HCT116 (cell line): ENCODE measurements around the gene SLC12A5. TPM values are rescaled to one million over a fixed set of nuclear protein-coding genes. Genes with fewer than 3 reads are reported as not detected.

Experiments used
- ATAC-seq: fragments of 200-7000 bp; cut with Tn5 transposase; 2 replicates; pipeline ENCODE4 v1.9.1; 2020; ENCODE audit warnings: mild to moderate bottlenecking, moderate library complexity
- BruUV-seq: library from RNA; stranded (reverse); fragments of 400-500 nt; replicated peaks from 2 replicates; lab custom pipeline; 2021; lab: Mats Ljungman, UMichigan
- CTCF ChIA-PET: fragments of 300-600 bp; sonication (Branson Sonifier 250); formaldehyde crosslinking; loops from one replicate; lab custom pipeline; 2021; ENCODE audit warnings: antibody characterized with exemption; lab: Charles Lee
- POLR2A ChIA-PET: fragments of 300-600, 350-600 bp; sonication (Branson Sonifier 250); formaldehyde crosslinking; loops from one replicate; lab custom pipeline; 2021; ENCODE audit warnings: antibody characterized with exemption; lab: Charles Lee
- RAD21 ChIA-PET, 2 experiments: fragments of 300-600 bp; sonication (Branson Sonifier 250); formaldehyde crosslinking; loops; one replicate each; lab custom pipeline; 2023; ENCODE audit warnings: low total read pairs in 2 of 2; ENCODE audit not compliant: uncharacterized antibody in 2 of 2, unreplicated experiment in 2 of 2, low non-redundant PET in 1 of 2; lab: Charles Lee
- DNase-seq: peaks from one replicate; pipeline ENCODE4 v3.0.0-alpha.2; 2010; ENCODE audit warnings: low read depth, low spot score
- H2AFZ ChIP-seq: fragments of 200-600 bp; shearing (Covaris generic), sonication (generic); 2 replicates; pipeline ENCODE4 v1.6.1; 2017; ENCODE audit warnings: low read depth, mixed run types, mixed read lengths, antibody characterized with exemption, low read length; ENCODE audit not compliant: poor library complexity, severe bottlenecking
- H3K27ac ChIP-seq: 2 replicates; pipeline ENCODE4 v1.5.1; 2012; ENCODE audit warnings: low read depth, low read length
- H3K27me3 ChIP-seq: fragments of 200-600 bp; sonication (generic); 2 replicates; pipeline ENCODE4 v1.6.1; 2016; ENCODE audit warnings: mixed run types, low read length, mixed read lengths; ENCODE audit not compliant: insufficient read depth
- H3K36me3 ChIP-seq, 2 experiments: fragments of 200-500 bp in 1 of 2; fragments of 200-600 bp in 1 of 2; sonication (Bioruptor generic) in 1 of 2; sonication (generic) in 1 of 2; 2 replicates each; pipeline versions ENCODE4 v1.5.1 to v1.6.1; 2014 to 2016; ENCODE audit warnings: low read length in 2 of 2, inconsistent platforms in 1 of 2, mixed read lengths in 1 of 2, mixed run types in 1 of 2; ENCODE audit not compliant: insufficient read depth in 2 of 2, control insufficient read depth in 1 of 2
- H3K4me1 ChIP-seq, 2 experiments: fragments of 200-600 bp in 1 of 2; sonication (generic) in 1 of 2; 2 replicates each; pipeline versions ENCODE4 v1.5.1 to v1.6.1; 2012 to 2017; ENCODE audit warnings: low read length in 2 of 2, inconsistent platforms in 1 of 2, mild to moderate bottlenecking in 1 of 2, mixed read lengths in 1 of 2, mixed run types in 1 of 2, moderate library complexity in 1 of 2; ENCODE audit not compliant: insufficient read depth in 2 of 2, control insufficient read depth in 1 of 2
- H3K4me2 ChIP-seq: fragments of 200-600 bp; sonication (generic); 2 replicates; pipeline ENCODE4 v1.6.1; 2017; ENCODE audit warnings: mixed run types, low read length, mixed read lengths
- H3K4me3 ChIP-seq, 2 experiments: fragments of 200-600 bp in 1 of 2; sonication (generic) in 1 of 2; replicated peaks in 1 of 2; 2 replicates each; pipeline ENCODE4 v1.5.1; 2011 to 2016; ENCODE audit warnings: low read length in 2 of 2, control low read depth in 1 of 2, low read depth in 1 of 2, mild to moderate bottlenecking in 1 of 2, mixed read lengths in 1 of 2, mixed run types in 1 of 2
- H3K79me2 ChIP-seq: fragments of 200-600 bp; sonication (generic); 2 replicates; pipeline ENCODE4 v1.6.1; 2017; ENCODE audit warnings: mild to moderate bottlenecking, mixed run types, low read length, moderate library complexity, mixed read lengths; ENCODE audit not compliant: insufficient read depth
- H3K9ac ChIP-seq: fragments of 200-600 bp; sonication (generic); 2 replicates; pipeline ENCODE4 v1.6.1; 2016; ENCODE audit warnings: low read length, mixed read lengths
- H3K9me2 ChIP-seq: fragments of 200-600 bp; sonication (generic), shearing (Covaris generic); 2 replicates; pipeline ENCODE4 v1.6.1; 2017; ENCODE audit warnings: mixed run types, mild to moderate bottlenecking, moderate library complexity; ENCODE audit not compliant: insufficient read depth
- H3K9me3 ChIP-seq, 2 experiments: fragments of 200-500 bp in 1 of 2; fragments of 200-600 bp in 1 of 2; sonication (Bioruptor generic) in 1 of 2; sonication (generic) in 1 of 2; 2 replicates each; pipeline ENCODE4 v1.6.1; 2014 to 2017; ENCODE audit warnings: low read length in 2 of 2, mixed read lengths in 2 of 2, inconsistent platforms in 1 of 2, low read depth in 1 of 2, mild to moderate bottlenecking in 1 of 2, mixed run types in 1 of 2, moderate library complexity in 1 of 2; ENCODE audit not compliant: control insufficient read depth in 1 of 2, insufficient read depth in 1 of 2
- H4K20me1 ChIP-seq: fragments of 200-600 bp; sonication (generic), shearing (Covaris generic); 2 replicates; pipeline ENCODE4 v1.6.1; 2017; ENCODE audit warnings: mixed run types, mild to moderate bottlenecking, moderate library complexity; ENCODE audit not compliant: insufficient read depth
- CBX3 ChIP-seq: IDR thresholded peaks from 2 replicates; pipeline ENCODE4 v1.6.1; 2012; ENCODE audit warnings: low read depth
- ELF1 ChIP-seq: IDR thresholded peaks from 2 replicates; pipeline ENCODE4 v1.6.1; 2012; ENCODE audit warnings: low read depth, borderline replicate concordance
- EZH2phosphoT487 ChIP-seq: fragments of 200-600 bp; IDR thresholded peaks from 2 replicates; pipeline ENCODE4 v1.6.1; 2018; ENCODE audit warnings: antibody characterized with exemption, borderline replicate concordance
- JUND ChIP-seq: IDR thresholded peaks from 2 replicates; pipeline ENCODE4 v1.6.1; 2012
- POLR2A ChIP-seq: IDR thresholded peaks from 2 replicates; pipeline ENCODE4 v1.7.0; 2011; ENCODE audit warnings: borderline replicate concordance; ENCODE audit not compliant: insufficient read depth, insufficient read length; ENCODE audit errors: extremely low read depth
- POLR2AphosphoS5 ChIP-seq: IDR thresholded peaks from 2 replicates; pipeline ENCODE4 v1.6.1; 2011; ENCODE audit warnings: mild to moderate bottlenecking, low read depth, low read length, moderate library complexity
- SP1 ChIP-seq: IDR thresholded peaks from 2 replicates; pipeline ENCODE4 v1.6.1; 2012; ENCODE audit warnings: low read depth
- SRF ChIP-seq: IDR thresholded peaks from 2 replicates; pipeline ENCODE4 v1.6.1; 2012; ENCODE audit warnings: low read depth
- TCF7L2 ChIP-seq: IDR thresholded peaks from 2 replicates; pipeline ENCODE4 v1.7.0; 2011; ENCODE audit warnings: borderline replicate concordance, inconsistent platforms; ENCODE audit not compliant: insufficient read depth, insufficient read length; ENCODE audit errors: extremely low read depth
- ZFX ChIP-seq: fragments of 450-650 bp; IDR thresholded peaks from 2 replicates; pipeline ENCODE4 v1.6.1; 2017
- intact Hi-C: fragments of 100-400 bp; cut with micrococcal nuclease; formaldehyde crosslinking; loops from 2 replicates; pipeline ENCODE4 v1.10.0; 2022
- total RNA-seq: library from RNA; stranded (reverse); gene quantifications from one replicate; pipeline ENCODE4 v1.2.1, GENCODE V29; 2021; ENCODE audit not compliant: unreplicated experiment
- TF ChIP-seq, protein P1 (sequence below): IDR thresholded peaks from 2 replicates; pipeline ENCODE4 v1.6.1; 2011; ENCODE audit warnings: mild to moderate bottlenecking, low read length, moderate library complexity; ENCODE audit not compliant: insufficient replicate concordance; ENCODE audit errors: extremely low read depth
- TF ChIP-seq, protein P2 (sequence below): IDR thresholded peaks from 2 replicates; pipeline ENCODE4 v1.6.1; 2012
- TF ChIP-seq, protein P3 (sequence below): IDR thresholded peaks from 2 replicates; pipeline ENCODE4 v1.6.1; 2012

Gene SLC12A5
- total RNA-seq, 1 experiment from 2014 or later = 1.9 TPM

DNA sequence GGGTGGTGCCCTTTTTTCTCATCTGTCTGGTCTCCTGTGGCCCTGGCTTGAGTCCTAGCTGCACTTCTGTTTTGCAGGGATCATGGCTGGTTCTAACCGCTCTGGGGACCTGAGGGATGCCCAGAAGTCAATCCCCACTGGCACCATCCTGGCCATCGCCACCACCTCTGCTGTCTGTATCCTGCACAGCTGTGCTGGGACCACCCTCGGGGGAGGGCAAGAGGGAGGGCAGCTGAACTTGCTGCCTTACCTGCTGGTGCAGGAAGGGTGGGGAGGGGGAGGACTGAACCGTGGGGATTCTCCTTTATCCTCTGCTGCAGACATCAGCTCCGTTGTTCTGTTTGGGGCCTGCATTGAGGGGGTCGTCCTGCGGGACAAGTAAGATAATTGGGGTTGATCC, 14.5 kb downstream of the SLC12A5 start (continued):
- no peak for TF ChIP-seq CBX3
- TF ChIP-seq ZFX = no peak
- TF ChIP-seq, protein P1, sequence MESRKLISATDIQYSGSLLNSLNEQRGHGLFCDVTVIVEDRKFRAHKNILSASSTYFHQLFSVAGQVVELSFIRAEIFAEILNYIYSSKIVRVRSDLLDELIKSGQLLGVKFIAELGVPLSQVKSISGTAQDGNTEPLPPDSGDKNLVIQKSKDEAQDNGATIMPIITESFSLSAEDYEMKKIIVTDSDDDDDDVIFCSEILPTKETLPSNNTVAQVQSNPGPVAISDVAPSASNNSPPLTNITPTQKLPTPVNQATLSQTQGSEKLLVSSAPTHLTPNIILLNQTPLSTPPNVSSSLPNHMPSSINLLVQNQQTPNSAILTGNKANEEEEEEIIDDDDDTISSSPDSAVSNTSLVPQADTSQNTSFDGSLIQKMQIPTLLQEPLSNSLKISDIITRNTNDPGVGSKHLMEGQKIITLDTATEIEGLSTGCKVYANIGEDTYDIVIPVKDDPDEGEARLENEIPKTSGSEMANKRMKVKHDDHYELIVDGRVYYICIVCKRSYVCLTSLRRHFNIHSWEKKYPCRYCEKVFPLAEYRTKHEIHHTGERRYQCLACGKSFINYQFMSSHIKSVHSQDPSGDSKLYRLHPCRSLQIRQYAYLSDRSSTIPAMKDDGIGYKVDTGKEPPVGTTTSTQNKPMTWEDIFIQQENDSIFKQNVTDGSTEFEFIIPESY = no peak

DNA sequence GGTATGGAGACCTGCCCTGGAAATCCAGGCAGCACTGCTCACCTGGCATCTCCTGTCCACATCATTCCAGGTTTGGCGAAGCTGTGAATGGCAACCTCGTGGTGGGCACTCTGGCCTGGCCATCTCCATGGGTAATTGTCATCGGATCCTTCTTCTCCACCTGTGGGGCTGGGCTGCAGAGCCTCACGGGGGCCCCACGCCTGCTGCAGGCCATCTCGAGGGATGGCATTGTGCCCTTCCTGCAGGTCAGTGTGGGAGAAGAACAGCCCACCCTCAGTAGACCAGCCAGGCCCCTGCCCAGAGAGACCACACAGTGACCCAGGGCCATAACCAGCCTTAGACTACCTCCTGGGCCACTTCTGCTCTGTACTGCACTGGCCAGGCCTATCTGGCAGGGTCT, 15.9 kb downstream of the SLC12A5 start:
- H3K36me3 ChIP-seq = no peaks in the 10 kb centered on the region
- H3K4me2 ChIP-seq = no peak overlapping the region
- RAD21 ChIA-PET = no interaction called here
- H3K9me3 ChIP-seq = no peaks in the 10 kb centered on the region
- DNase-seq (no peak), ATAC-seq (no peak)
- no peaks in the 10 kb centered on the region for H4K20me1 ChIP-seq
- H3K9ac ChIP-seq = no peak overlapping the region
- peaks cover 73% of the 10 kb centered on the region for H3K27me3 ChIP-seq
- H2AFZ ChIP-seq = no peak overlapping the region
- no peak overlapping the region for H3K4me3 ChIP-seq
- no TSS peak for BruUV-seq
- no peaks in the 10 kb centered on the region for H3K9me2 ChIP-seq
- H3K79me2 ChIP-seq = no peaks in the 10 kb centered on the region
- CTCF ChIA-PET = no interaction called here
- POLR2A ChIA-PET = no interaction called here
- intact Hi-C loops = no loop called here
- H3K27ac ChIP-seq = no peak overlapping the region
- no peak for TF ChIP-seq EZH2phosphoT487
- no peak for TF ChIP-seq CBX3
- no peak for TF ChIP-seq ELF1
- TF ChIP-seq ZFX = no peak
- TF ChIP-seq SRF = no peak
- TF ChIP-seq POLR2A = no peak
- TF ChIP-seq SP1 = no peak
- no peak for TF ChIP-seq POLR2AphosphoS5
- TF ChIP-seq JUND = no peak
- TF ChIP-seq, protein P1 = no peak
- TF ChIP-seq TCF7L2 = no peak
- TF ChIP-seq, protein P2, sequence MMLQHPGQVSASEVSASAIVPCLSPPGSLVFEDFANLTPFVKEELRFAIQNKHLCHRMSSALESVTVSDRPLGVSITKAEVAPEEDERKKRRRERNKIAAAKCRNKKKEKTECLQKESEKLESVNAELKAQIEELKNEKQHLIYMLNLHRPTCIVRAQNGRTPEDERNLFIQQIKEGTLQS = no peak
- TF ChIP-seq, protein P3, sequence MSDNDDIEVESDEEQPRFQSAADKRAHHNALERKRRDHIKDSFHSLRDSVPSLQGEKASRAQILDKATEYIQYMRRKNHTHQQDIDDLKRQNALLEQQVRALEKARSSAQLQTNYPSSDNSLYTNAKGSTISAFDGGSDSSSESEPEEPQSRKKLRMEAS = no peak
- no peaks in the 10 kb centered on the region for H3K4me1 ChIP-seq
